K562 (cell line): Measurements from ENCODE around the gene RASGEF1C. TPM values are rescaled to one million over a fixed set of nuclear protein-coding genes. Genes with fewer than 3 reads are reported as not detected.

Experiments used
- DIDO1 ChIP-seq: fragments of 450-650 bp; IDR thresholded peaks from 2 replicates; pipeline ENCODE4 v1.6.1; 2016; ENCODE audit warnings: low read depth, missing biosample characterization, missing genetic modification characterization
- DLX4 ChIP-seq: fragments of 250-450 bp; sonication (Bioruptor Pico); IDR thresholded peaks from 2 replicates; pipeline ENCODE4 v1.6.1; 2021; ENCODE audit warnings: mild to moderate bottlenecking
- GATAD2B ChIP-seq: fragments of 450-650 bp; IDR thresholded peaks from 2 replicates; pipeline ENCODE4 v1.6.1; 2017; ENCODE audit warnings: mild to moderate bottlenecking, borderline replicate concordance
- MCM2 ChIP-seq: fragments of 450-650 bp; IDR thresholded peaks from 2 replicates; pipeline ENCODE4 v1.6.1; 2017; ENCODE audit warnings: low read depth, mild to moderate bottlenecking
- MCM3 ChIP-seq: fragments of 450-650 bp; IDR thresholded peaks from 2 replicates; pipeline ENCODE4 v1.6.1; 2016
- MYNN ChIP-seq, 2 experiments: sonication (generic); formaldehyde crosslinking in 1 of 2; IDR thresholded peaks; 2 replicates each; pipeline versions ENCODE4 v1.5.0 to v1.6.1; 2016 to 2020; ENCODE audit warnings: antibody characterized with exemption in 1 of 2, missing genetic modification reagents in 1 of 2
- NR0B1 ChIP-seq: fragments of 450-650 bp; IDR thresholded peaks from one replicate; pipeline ENCODE4 v1.6.1; 2018; ENCODE audit warnings: mild to moderate bottlenecking, moderate library complexity; ENCODE audit not compliant: partially characterized antibody
- OTX1 ChIP-seq: fragments of 450-650 bp; formaldehyde crosslinking; IDR thresholded peaks from 2 replicates; pipeline ENCODE4 v1.4.0; 2022; ENCODE audit warnings: mild to moderate bottlenecking
- POLR3G ChIP-seq: IDR thresholded peaks from 2 replicates; pipeline ENCODE4 v1.6.1; 2011; ENCODE audit not compliant: insufficient read length, insufficient replicate concordance; ENCODE audit errors: extremely low read depth
- RB1 ChIP-seq: fragments of 450-650 bp; IDR thresholded peaks from 2 replicates; pipeline ENCODE4 v1.6.1; 2017; ENCODE audit warnings: low read depth, mild to moderate bottlenecking
- SMARCE1 ChIP-seq: fragments of 450-650 bp; IDR thresholded peaks from 2 replicates; pipeline ENCODE4 v1.7.1; 2016; ENCODE audit warnings: mild to moderate bottlenecking
- SREBF1 ChIP-seq: fragments of 150-350 bp; IDR thresholded peaks from 2 replicates; pipeline ENCODE4 v1.6.1; 2014; ENCODE audit warnings: antibody characterized with exemption, low read depth, low read length, borderline replicate concordance
- SUPT5H ChIP-seq: fragments of 450-650 bp; IDR thresholded peaks from 2 replicates; pipeline ENCODE4 v1.6.1; 2016
- TCF3 ChIP-seq: sonication (generic); formaldehyde crosslinking; IDR thresholded peaks from 2 replicates; pipeline ENCODE4 v1.4.0; 2020; ENCODE audit warnings: mild to moderate bottlenecking, missing genetic modification reagents
- ZFP30 ChIP-seq: fragments of 250-450 bp; sonication (Bioruptor Pico); IDR thresholded peaks from 2 replicates; pipeline ENCODE4 v1.8.0; 2022; ENCODE audit warnings: moderate library complexity, mild to moderate bottlenecking, inconsistent platforms, borderline replicate concordance
- polyA plus RNA-seq, 8 experiments: library from polyadenylated mRNA; depleted of rRNA in 4 of 8; stranded (reverse) in 5 of 8; unstranded in 3 of 8; fragments of >200 nt; fragmentation: Nextera tagmentation in 2 of 8; fragmentation: Illumina TruSeq in 1 of 8; extraction: Ambion mirVana in 2 of 8; extraction: Trizol in 1 of 8; gene quantifications; 2 replicates each; pipeline versions ENCODE4 v1.2.1 to v1.2.3, GENCODE V29; 2011 to 2014; ENCODE audit warnings: inconsistent platforms in 1 of 8, missing spikeins in 1 of 8
- total RNA-seq, 7 experiments: library from RNA; depleted of rRNA in 6 of 7; stranded (reverse); fragments of >200 nt in 6 of 7; fragmentation: Illumina TruSeq in 2 of 7; extraction: Trizol in 2 of 7; gene quantifications; 2 replicates each; pipeline versions ENCODE4 v1.2.1 to v1.2.3, GENCODE V29; 2011 to 2021; ENCODE audit warnings: low replicate concordance in 1 of 7
- TF ChIP-seq, protein P1 (sequence below): fragments of 250-450 bp; sonication (Bioruptor Pico); IDR thresholded peaks from 2 replicates; pipeline ENCODE4 v1.9.0; 2021; ENCODE audit warnings: mild to moderate bottlenecking, inconsistent platforms
- TF ChIP-seq, protein P2 (sequence below): fragments of 200-800 bp; sonication (Bioruptor generic); IDR thresholded peaks from 2 replicates; pipeline ENCODE4 v1.6.1; 2017; ENCODE audit warnings: missing genetic modification characterization, missing compliant biosample characterization
- TF ChIP-seq, protein P3 (sequence below): fragments of 250-450 bp; sonication (Bioruptor Pico); IDR thresholded peaks from 2 replicates; pipeline ENCODE4 v1.9.0; 2021; ENCODE audit warnings: mild to moderate bottlenecking
- TF ChIP-seq, protein P4 (sequence below): fragments of 250-450 bp; sonication (Bioruptor Pico); IDR thresholded peaks from 2 replicates; pipeline ENCODE4 v1.8.0; 2022; ENCODE audit warnings: inconsistent platforms
- TF ChIP-seq, protein P5 (sequence below): sonication (generic); formaldehyde crosslinking; IDR thresholded peaks from 2 replicates; pipeline ENCODE4 v1.8.0; 2022; ENCODE audit warnings: missing genetic modification reagents, mild to moderate bottlenecking, moderate library complexity, borderline replicate concordance

RASGEF1C gene
- total and polyA plus RNA-seq, 9 of the 15 experiments (the other 6 are each of a cell fraction or from before 2014, with no cell fraction given) = 0.04 to 1.1 (median 0.21) TPM; not detected in 4

DNA sequence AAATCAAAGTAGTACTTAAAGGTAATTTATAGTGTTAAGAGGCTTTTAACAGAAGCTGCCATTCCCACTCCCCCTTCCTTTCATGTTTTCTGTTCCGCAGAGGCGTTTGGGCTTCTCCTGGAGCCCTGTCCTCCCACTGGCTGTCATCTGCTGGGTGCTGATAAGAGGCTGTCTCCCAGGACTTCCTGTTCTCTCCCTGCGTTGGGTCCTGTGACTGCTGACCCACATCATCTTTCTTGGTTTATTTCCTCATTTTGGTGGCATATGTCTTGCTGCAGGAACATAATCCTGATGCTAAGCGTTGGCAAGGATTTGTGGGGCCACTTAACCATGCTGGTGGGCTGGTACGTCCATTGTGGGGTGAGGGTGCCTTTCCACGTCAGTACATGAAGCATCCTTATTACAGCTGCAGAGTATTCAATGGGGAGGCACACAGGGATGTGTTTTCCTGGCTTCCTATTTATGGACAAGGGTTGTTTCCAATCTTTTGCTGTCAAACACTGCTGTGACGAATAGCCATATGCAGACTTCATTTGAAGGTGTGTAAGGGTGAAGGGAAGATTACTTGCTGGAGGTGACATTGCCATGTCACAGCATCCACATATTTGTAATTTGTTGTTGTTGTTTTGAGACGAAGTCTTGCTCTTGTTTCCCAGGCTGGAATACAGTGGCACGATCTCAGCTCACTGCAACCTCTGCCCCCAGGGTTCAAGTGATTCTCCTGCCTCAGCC lies 115.2 kb downstream of the RASGEF1C start (continued):
- TF ChIP-seq, protein P1, sequence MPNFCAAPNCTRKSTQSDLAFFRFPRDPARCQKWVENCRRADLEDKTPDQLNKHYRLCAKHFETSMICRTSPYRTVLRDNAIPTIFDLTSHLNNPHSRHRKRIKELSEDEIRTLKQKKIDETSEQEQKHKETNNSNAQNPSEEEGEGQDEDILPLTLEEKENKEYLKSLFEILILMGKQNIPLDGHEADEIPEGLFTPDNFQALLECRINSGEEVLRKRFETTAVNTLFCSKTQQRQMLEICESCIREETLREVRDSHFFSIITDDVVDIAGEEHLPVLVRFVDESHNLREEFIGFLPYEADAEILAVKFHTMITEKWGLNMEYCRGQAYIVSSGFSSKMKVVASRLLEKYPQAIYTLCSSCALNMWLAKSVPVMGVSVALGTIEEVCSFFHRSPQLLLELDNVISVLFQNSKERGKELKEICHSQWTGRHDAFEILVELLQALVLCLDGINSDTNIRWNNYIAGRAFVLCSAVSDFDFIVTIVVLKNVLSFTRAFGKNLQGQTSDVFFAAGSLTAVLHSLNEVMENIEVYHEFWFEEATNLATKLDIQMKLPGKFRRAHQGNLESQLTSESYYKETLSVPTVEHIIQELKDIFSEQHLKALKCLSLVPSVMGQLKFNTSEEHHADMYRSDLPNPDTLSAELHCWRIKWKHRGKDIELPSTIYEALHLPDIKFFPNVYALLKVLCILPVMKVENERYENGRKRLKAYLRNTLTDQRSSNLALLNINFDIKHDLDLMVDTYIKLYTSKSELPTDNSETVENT = no peak
- TF ChIP-seq, protein P2, sequence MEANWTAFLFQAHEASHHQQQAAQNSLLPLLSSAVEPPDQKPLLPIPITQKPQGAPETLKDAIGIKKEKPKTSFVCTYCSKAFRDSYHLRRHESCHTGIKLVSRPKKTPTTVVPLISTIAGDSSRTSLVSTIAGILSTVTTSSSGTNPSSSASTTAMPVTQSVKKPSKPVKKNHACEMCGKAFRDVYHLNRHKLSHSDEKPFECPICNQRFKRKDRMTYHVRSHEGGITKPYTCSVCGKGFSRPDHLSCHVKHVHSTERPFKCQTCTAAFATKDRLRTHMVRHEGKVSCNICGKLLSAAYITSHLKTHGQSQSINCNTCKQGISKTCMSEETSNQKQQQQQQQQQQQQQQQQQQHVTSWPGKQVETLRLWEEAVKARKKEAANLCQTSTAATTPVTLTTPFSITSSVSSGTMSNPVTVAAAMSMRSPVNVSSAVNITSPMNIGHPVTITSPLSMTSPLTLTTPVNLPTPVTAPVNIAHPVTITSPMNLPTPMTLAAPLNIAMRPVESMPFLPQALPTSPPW (CRISPR knock-in tag) = peak; percentile 94
- TF ChIP-seq, protein P3, sequence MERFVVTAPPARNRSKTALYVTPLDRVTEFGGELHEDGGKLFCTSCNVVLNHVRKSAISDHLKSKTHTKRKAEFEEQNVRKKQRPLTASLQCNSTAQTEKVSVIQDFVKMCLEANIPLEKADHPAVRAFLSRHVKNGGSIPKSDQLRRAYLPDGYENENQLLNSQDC = no peak
- TF ChIP-seq MCM2 (no peak), GATAD2B (peak; percentile 89), DIDO1 (tag) (no peak), DLX4 (no peak), RB1 (no peak), MYNN (IDR thresholded peaks at IDR 0.05) (peak; percentile 92), MYNN (CRISPR knock-in tag; IDR thresholded peaks at IDR 0.05) (no peak), POLR3G (no peak), MCM3 (no peak), ZFP30 (CRISPR knock-in tag) (no peak), OTX1 (CRISPR knock-in tag) (peak; percentile 91; the same call in 1 of the 2 replicates), SMARCE1 (peak; percentile 100), TCF3 (CRISPR knock-in tag) (peak; percentile 99), SREBF1 (no peak), SUPT5H (no peak), NR0B1 (no peak)
- TF ChIP-seq, protein P4, sequence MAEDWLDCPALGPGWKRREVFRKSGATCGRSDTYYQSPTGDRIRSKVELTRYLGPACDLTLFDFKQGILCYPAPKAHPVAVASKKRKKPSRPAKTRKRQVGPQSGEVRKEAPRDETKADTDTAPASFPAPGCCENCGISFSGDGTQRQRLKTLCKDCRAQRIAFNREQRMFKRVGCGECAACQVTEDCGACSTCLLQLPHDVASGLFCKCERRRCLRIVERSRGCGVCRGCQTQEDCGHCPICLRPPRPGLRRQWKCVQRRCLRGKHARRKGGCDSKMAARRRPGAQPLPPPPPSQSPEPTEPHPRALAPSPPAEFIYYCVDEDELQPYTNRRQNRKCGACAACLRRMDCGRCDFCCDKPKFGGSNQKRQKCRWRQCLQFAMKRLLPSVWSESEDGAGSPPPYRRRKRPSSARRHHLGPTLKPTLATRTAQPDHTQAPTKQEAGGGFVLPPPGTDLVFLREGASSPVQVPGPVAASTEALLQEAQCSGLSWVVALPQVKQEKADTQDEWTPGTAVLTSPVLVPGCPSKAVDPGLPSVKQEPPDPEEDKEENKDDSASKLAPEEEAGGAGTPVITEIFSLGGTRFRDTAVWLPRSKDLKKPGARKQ = no peak
- TF ChIP-seq, protein P5, sequence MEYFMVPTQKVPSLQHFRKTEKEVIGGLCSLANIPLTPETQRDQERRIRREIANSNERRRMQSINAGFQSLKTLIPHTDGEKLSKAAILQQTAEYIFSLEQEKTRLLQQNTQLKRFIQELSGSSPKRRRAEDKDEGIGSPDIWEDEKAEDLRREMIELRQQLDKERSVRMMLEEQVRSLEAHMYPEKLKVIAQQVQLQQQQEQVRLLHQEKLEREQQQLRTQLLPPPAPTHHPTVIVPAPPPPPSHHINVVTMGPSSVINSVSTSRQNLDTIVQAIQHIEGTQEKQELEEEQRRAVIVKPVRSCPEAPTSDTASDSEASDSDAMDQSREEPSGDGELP (CRISPR knock-in tag) = peak; percentile 83
